ENCODE data around the gene ARHGAP15.

The ARHGAP15 gene

GRCh38 chr2:143725400-143725799 lies 596.2 kb downstream of the ARHGAP15 start:
- TF ChIP-seq CTCF (IDR thresholded peaks at IDR 0.05) (no peak), ZFX (IDR thresholded peaks at IDR 0.05; ENCODE audit: borderline replicate concordance) (no peak)
- H3K27ac ChIP-seq = no peak overlapping the region

- no peak overlapping the region for H3K27ac ChIP-seq
- TF ChIP-seq CTCF (IDR thresholded peaks at IDR 0.05) (no peak), ZFX (IDR thresholded peaks at IDR 0.05; ENCODE audit: borderline replicate concordance) (no peak)
Observed at GRCh38 chr2:143726151-143726845, 597.1 kb downstream of the ARHGAP15 start.

- no peak for TF ChIP-seq ZFX (IDR thresholded peaks at IDR 0.05; ENCODE audit: borderline replicate concordance)
- TF ChIP-seq CTCF (IDR thresholded peaks at IDR 0.05) = no peak
- H3K27ac ChIP-seq = no peak overlapping the region
Observed at GRCh38 chr2:143728498-143728897, 599.3 kb downstream of the ARHGAP15 start.

GRCh38 chr2:143729296-143729814 lies 600.1 kb downstream of the ARHGAP15 start:
- H3K27ac ChIP-seq = no peak overlapping the region
- TF ChIP-seq ZFX (IDR thresholded peaks at IDR 0.05; ENCODE audit: borderline replicate concordance) (no peak), CTCF (IDR thresholded peaks at IDR 0.05) (no peak)

GRCh38 chr2:143730155-143730952 lies 601.1 kb downstream of the ARHGAP15 start:
- TF ChIP-seq CTCF (IDR thresholded peaks at IDR 0.05) (no peak), ZFX (IDR thresholded peaks at IDR 0.05; ENCODE audit: borderline replicate concordance) (no peak)
- no peak overlapping the region for H3K27ac ChIP-seq

- H3K27ac ChIP-seq = no peak overlapping the region
- no peak for TF ChIP-seq CTCF (IDR thresholded peaks at IDR 0.05)
- TF ChIP-seq ZFX (IDR thresholded peaks at IDR 0.05; ENCODE audit: borderline replicate concordance) = no peak
Observed at GRCh38 chr2:143730953-143731260, 601.7 kb downstream of the ARHGAP15 start.

- TF ChIP-seq ZFX (IDR thresholded peaks at IDR 0.05; ENCODE audit: borderline replicate concordance) (no peak), CTCF (IDR thresholded peaks at IDR 0.05) (no peak)
- no peak overlapping the region for H3K27ac ChIP-seq
Observed at GRCh38 chr2:143732076-143732475, 602.9 kb downstream of the ARHGAP15 start.

Measured in 22Rv1 (cell line).